Measurements from ENCODE around the gene ATP5ME. TPM values are rescaled to one million over a fixed set of nuclear protein-coding genes. Genes with fewer than 3 reads are reported as not detected.
A peak's percentile ranks its signal among the peaks of the same experiment; 100 is the strongest.

ATP5ME gene
- polyA plus RNA-seq, 3 donors = 163 to 397 (median 367) TPM

DNA sequence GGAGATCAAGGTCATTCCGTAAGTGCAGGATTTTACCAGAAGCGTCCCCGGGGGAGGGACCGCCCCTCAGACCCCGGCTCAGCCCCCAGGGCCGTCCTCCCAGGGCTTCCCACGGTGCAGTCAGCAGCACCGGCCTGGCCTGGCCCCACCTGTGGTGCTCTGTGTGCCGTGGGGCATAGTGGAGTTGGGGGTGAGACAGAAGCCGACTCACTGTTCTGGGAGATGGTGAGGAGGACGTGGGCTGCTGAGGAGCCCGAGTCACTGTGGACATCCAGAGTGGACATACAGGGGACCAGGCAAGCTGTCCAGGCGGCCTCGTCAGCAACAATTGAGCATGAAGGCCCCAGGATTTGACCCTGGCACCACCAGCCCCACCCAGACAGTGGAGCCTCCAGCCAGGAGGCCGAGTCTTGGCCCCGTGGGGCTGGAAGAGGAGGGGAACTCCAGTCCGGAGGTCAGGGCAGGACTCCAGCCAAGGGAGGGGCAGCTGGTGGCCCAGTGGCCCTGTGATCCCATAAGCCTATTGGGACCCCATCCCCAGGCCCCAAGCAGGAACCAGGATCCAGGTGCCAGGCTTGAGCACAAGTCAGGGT lies 19.1 kb downstream of the ATP5ME start:
- H3K27me3 Mint-ChIP-seq (ENCODE audit: low read depth in 3 of 3) = peaks cover 13 to 23% (median 20%) of the 10 kb centered on the region in 3 donors
- TF ChIP-seq, protein P1, sequence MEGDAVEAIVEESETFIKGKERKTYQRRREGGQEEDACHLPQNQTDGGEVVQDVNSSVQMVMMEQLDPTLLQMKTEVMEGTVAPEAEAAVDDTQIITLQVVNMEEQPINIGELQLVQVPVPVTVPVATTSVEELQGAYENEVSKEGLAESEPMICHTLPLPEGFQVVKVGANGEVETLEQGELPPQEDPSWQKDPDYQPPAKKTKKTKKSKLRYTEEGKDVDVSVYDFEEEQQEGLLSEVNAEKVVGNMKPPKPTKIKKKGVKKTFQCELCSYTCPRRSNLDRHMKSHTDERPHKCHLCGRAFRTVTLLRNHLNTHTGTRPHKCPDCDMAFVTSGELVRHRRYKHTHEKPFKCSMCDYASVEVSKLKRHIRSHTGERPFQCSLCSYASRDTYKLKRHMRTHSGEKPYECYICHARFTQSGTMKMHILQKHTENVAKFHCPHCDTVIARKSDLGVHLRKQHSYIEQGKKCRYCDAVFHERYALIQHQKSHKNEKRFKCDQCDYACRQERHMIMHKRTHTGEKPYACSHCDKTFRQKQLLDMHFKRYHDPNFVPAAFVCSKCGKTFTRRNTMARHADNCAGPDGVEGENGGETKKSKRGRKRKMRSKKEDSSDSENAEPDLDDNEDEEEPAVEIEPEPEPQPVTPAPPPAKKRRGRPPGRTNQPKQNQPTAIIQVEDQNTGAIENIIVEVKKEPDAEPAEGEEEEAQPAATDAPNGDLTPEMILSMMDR (IDR thresholded peaks at IDR 0.05) = no peak
- no peak overlapping the region for H3K4me3 Mint-ChIP-seq
- H3K4me1 Mint-ChIP-seq = no peaks in the 10 kb centered on the region
- H3K9me3 ChIP-seq (replicated peaks in 1 of 2; ENCODE audit: control insufficient read depth in 1 of 2, insufficient read depth in 1 of 2, low read length in 2 of 2) = peaks cover 0 to 9% of the 10 kb centered on the region in 2 donors
- no peaks in the 10 kb centered on the region for H3K4me1 ChIP-seq (ENCODE audit: control insufficient read depth in 1 of 2, insufficient read depth in 2 of 2, low read length in 2 of 2)
- no peak overlapping the region for H3K9ac ChIP-seq (ENCODE audit: insufficient read depth, low read length, poor library complexity, severe bottlenecking)
- H2AFZ ChIP-seq (ENCODE audit: insufficient read depth, low read depth, low read length, poor library complexity, severe bottlenecking) = no peak overlapping the region
- no peak for DNase-seq
- no peaks in the 10 kb centered on the region for H3K36me3 ChIP-seq (replicated peaks in 1 of 2; ENCODE audit: control insufficient read depth in 1 of 2, insufficient read depth in 2 of 2, low read length in 2 of 2)
- H3K27ac Mint-ChIP-seq = no peak overlapping the region
- H3K27ac ChIP-seq (ENCODE audit: low read depth in 1 of 2, low read length in 2 of 2) = no peak overlapping the region
- no peak overlapping the region for H3K4me2 ChIP-seq (replicated peaks; ENCODE audit: extremely low read depth, low read length, poor library complexity, severe bottlenecking)
- 78% methylated on average over 13 of the region's 17 CpGs for WGBS (ENCODE audit: insufficient coverage)
- no peak overlapping the region for H3K4me3 ChIP-seq (replicated peaks in 1 of 3; ENCODE audit: low read depth in 2 of 3, low read length in 3 of 3)
- intact Hi-C loops (cut with micrococcal nuclease) = no loop called here
- H3K79me2 ChIP-seq (ENCODE audit: insufficient read depth, low read length) = no peaks in the 10 kb centered on the region
- H3K36me3 Mint-ChIP-seq = no peaks in the 10 kb centered on the region
- peaks cover 0 to 15% of the 10 kb centered on the region in 2 donors for H3K27me3 ChIP-seq (ENCODE audit: control insufficient read depth in 2 of 2, insufficient read depth in 2 of 2, low read length in 2 of 2)
- H3K9me3 Mint-ChIP-seq = peaks cover 1 to 15% (median 7%) of the 10 kb centered on the region in 7 donors
- H4K20me1 ChIP-seq (ENCODE audit: insufficient read depth, low read length) = no peaks in the 10 kb centered on the region

DNA sequence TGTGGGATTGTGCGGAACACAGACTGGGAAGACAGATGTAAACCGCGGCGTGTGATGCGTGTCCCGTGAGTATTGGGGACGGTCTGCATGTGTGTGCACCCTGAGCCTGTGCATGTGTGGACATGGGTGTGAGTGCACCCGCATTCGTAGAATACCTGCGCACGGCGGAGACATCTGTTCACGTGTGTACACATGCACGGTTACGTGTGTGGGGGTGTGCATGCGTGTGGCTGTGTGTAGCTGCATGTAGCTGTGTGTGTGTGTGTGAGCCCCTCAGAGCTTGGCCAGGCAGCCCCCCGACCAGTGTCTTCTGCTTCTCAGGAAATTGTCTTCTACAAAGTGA lies 19.6 kb downstream of the ATP5ME start:
- no peak for DNase-seq

More for the DNA sequence above, 19.6 kb downstream of the ATP5ME start:
- WGBS (ENCODE audit: insufficient coverage) = 97% methylated on average over 14 of the region's 17 CpGs
- H3K27me3 Mint-ChIP-seq (ENCODE audit: low read depth in 3 of 3) = peaks cover 12 to 23% (median 20%) of the 10 kb centered on the region in 3 donors
- no peak overlapping the region for H3K4me2 ChIP-seq (replicated peaks; ENCODE audit: extremely low read depth, low read length, poor library complexity, severe bottlenecking)
- no peaks in the 10 kb centered on the region for H3K36me3 Mint-ChIP-seq
- H3K9me3 ChIP-seq (replicated peaks in 1 of 2; ENCODE audit: control insufficient read depth in 1 of 2, insufficient read depth in 1 of 2, low read length in 2 of 2) = peaks cover 0 to 9% of the 10 kb centered on the region in 2 donors
- H3K4me1 Mint-ChIP-seq = no peaks in the 10 kb centered on the region
- H3K27ac ChIP-seq (ENCODE audit: low read depth in 1 of 2, low read length in 2 of 2) = no peak overlapping the region
- H3K9me3 Mint-ChIP-seq = peaks cover 1 to 14% (median 6%) of the 10 kb centered on the region in 7 donors
- peak overlapping the region in 1 of 7 donors; percentile 12 for H3K27ac Mint-ChIP-seq
- H3K9ac ChIP-seq (ENCODE audit: insufficient read depth, low read length, poor library complexity, severe bottlenecking) = no peak overlapping the region
- TF ChIP-seq, protein P1 (IDR thresholded peaks at IDR 0.05) = no peak
- intact Hi-C loops (cut with micrococcal nuclease) = no loop called here
- H4K20me1 ChIP-seq (ENCODE audit: insufficient read depth, low read length) = no peaks in the 10 kb centered on the region
- H2AFZ ChIP-seq (ENCODE audit: insufficient read depth, low read depth, low read length, poor library complexity, severe bottlenecking) = no peak overlapping the region
- no peaks in the 10 kb centered on the region for H3K79me2 ChIP-seq (ENCODE audit: insufficient read depth, low read length)
- peaks cover 0 to 15% of the 10 kb centered on the region in 2 donors for H3K27me3 ChIP-seq (ENCODE audit: control insufficient read depth in 2 of 2, insufficient read depth in 2 of 2, low read length in 2 of 2)
- no peaks in the 10 kb centered on the region for H3K36me3 ChIP-seq (replicated peaks in 1 of 2; ENCODE audit: control insufficient read depth in 1 of 2, insufficient read depth in 2 of 2, low read length in 2 of 2)
- H3K4me1 ChIP-seq (ENCODE audit: control insufficient read depth in 1 of 2, insufficient read depth in 2 of 2, low read length in 2 of 2) = no peaks in the 10 kb centered on the region
- H3K4me3 Mint-ChIP-seq = no peak overlapping the region
- no peak overlapping the region for H3K4me3 ChIP-seq (replicated peaks in 1 of 3; ENCODE audit: low read depth in 2 of 3, low read length in 3 of 3)
